ENCODE measurements around the gene VAV2.

The VAV2 gene

GRCh38 chr9:133890583-133890982 lies 101.5 kb downstream of the VAV2 start:
- no peak for DNase-seq (ENCODE audit: low read depth)

- no peak for DNase-seq (ENCODE audit: low read depth)
Measured at GRCh38 chr9:133889584-133890301, 102.4 kb downstream of the VAV2 start.

GRCh38 chr9:133888809-133889491 lies 103.2 kb downstream of the VAV2 start:
- DNase-seq (ENCODE audit: low read depth), result no peak

GRCh38 chr9:133888048-133888808 lies 103.9 kb downstream of the VAV2 start:
- DNase-seq (ENCODE audit: low read depth), result no peak

GRCh38 chr9:133887540-133888047 lies 104.5 kb downstream of the VAV2 start:
- DNase-seq (ENCODE audit: low read depth), result no peak

- no peak for DNase-seq (ENCODE audit: low read depth)
Measured at GRCh38 chr9:133886563-133887501, 105.3 kb downstream of the VAV2 start.

GRCh38 chr9:133884907-133885744 lies 107.0 kb downstream of the VAV2 start:
- no peak for DNase-seq (ENCODE audit: low read depth)

- DNase-seq (ENCODE audit: low read depth), result no peak
Measured at GRCh38 chr9:133882849-133883755, 109.0 kb downstream of the VAV2 start.

- no peak for DNase-seq (ENCODE audit: low read depth)
Measured at GRCh38 chr9:133881671-133882381, 110.3 kb downstream of the VAV2 start.

GRCh38 chr9:133880851-133881661 lies 111.1 kb downstream of the VAV2 start:
- DNase-seq (ENCODE audit: low read depth), result no peak

- DNase-seq (ENCODE audit: low read depth), result no peak
Measured at GRCh38 chr9:133880136-133880535, 112.0 kb downstream of the VAV2 start.

GRCh38 chr9:133879615-133880014 lies 112.5 kb downstream of the VAV2 start:
- DNase-seq (ENCODE audit: low read depth), result no peak

GRCh38 chr9:133878402-133878801 lies 113.7 kb downstream of the VAV2 start:
- DNase-seq (ENCODE audit: low read depth), result no peak

- no peak for DNase-seq (ENCODE audit: low read depth)
Measured at GRCh38 chr9:133877967-133878366, 114.2 kb downstream of the VAV2 start.

GRCh38 chr9:133877327-133877726 lies 114.8 kb downstream of the VAV2 start:
- DNase-seq (ENCODE audit: low read depth), result no peak

- no peak for DNase-seq (ENCODE audit: low read depth)
Measured at GRCh38 chr9:133876836-133877235, 115.3 kb downstream of the VAV2 start.

- no peak for DNase-seq (ENCODE audit: low read depth)
Measured at GRCh38 chr9:133876144-133876543, 116.0 kb downstream of the VAV2 start.

GRCh38 chr9:133875131-133875530 lies 117.0 kb downstream of the VAV2 start:
- DNase-seq (ENCODE audit: low read depth), result no peak

Data from CMK (cell line).